NB4 (cell line): ENCODE data around the gene ZNF771.
"Not testable (repeated sequence)": the region's sequence is repeated elsewhere in the genome, so short reads cannot be mapped to it uniquely, and the experiment has no call there.

ENCODE experiments used
- DNase-seq: peaks from one replicate; pipeline ENCODE4 v3.0.0; 2010; ENCODE audit warnings: low read depth
- H3K4me3 ChIP-seq: one replicate; pipeline ENCODE4 v1.5.1; 2011; ENCODE audit warnings: mild to moderate bottlenecking, low read depth, low read length, moderate library complexity
- CTCF ChIP-seq: IDR thresholded peaks from one replicate; pipeline ENCODE4 v1.5.1; 2012; ENCODE audit warnings: low read depth, low read length
- MAX ChIP-seq: IDR thresholded peaks from 2 replicates; pipeline ENCODE4 v1.6.1; 2011; ENCODE audit warnings: low read depth, low read length
- MYC ChIP-seq: IDR thresholded peaks from 2 replicates; pipeline ENCODE4 v1.6.1; 2011; ENCODE audit warnings: low read depth, low read length
- POLR2A ChIP-seq: IDR thresholded peaks from 2 replicates; pipeline ENCODE4 v1.6.1; 2011; ENCODE audit warnings: mild to moderate bottlenecking; ENCODE audit not compliant: insufficient read length; ENCODE audit errors: extremely low read depth

Gene ZNF771

DNA sequence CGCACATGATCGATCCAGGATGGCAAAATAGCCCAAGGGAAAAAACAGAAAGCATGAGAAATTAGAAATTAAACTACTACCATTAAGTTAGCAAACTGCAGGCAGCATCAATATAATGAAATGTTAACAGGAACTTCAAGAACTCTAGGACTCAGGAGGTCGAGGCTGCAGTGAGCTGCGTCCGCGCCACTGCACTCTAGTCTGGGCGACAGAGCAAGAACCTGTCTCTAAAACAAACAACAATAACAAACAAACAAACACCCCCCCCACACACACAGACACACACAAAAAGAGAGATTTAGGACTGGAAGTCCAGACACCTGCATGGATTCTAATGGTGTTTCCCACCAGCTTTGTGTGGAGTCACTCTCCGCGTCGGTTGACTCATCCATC is 38.8 kb downstream of the ZNF771 start:
- H3K4me3 ChIP-seq: peak overlapping the region; percentile 91
- no peak for TF ChIP-seq POLR2A
- TF ChIP-seq CTCF: no peak
- no peak for TF ChIP-seq MYC
- DNase-seq: no peak

DNA sequence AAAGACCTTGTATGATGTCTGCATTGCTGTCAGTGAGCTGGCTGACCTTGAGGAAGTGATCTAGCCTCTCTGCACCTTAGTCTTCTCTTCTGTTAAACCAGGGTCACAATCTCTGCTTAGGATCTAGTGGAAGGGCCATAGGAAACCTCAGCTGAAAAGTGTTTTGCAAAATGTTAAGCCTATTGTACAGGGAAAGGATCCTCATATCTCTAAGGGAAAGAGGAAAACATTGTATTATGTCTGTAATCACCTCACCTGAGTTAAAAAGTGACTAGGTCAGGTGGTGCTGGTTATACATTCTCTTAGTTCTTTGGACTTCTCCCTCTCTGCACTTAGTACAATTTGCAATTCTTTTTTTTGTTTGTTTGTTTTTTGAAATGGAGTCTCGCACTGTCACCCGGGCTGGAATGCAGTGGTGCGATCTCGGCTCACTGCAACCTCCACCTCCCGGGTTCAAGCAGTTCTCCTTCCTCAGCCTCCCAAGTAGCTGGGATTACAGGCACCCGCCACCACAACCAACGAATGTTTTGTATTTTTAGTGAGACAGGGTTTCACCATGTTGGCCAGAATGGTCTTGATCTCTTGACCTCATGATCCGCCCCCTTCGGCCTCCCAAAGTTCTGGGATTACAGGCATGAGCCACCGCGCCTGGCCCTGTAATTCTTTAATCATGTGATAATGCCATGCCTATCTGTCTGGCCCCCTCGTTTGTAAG is 40.3 kb downstream of the ZNF771 start:
- no peak overlapping the region for H3K4me3 ChIP-seq
- TF ChIP-seq CTCF: no peak
- no peak for TF ChIP-seq POLR2A
- no peak for TF ChIP-seq MYC
- no peak for TF ChIP-seq MAX
- no peak for DNase-seq

DNA sequence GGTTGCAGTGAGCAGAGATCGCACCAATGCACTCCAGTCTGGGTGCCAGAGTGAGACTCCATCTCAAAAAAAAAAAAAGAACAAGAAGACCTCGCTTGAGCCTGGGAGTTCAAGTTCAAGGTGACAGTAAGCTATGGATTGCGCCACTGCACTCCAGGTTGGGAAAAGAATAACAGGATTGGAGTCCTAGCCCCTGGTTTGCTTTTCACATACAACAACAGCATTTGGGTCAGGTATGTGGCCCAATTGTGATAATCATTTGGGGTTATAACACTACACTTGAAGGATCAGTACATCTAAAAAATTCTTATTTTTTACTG is 41.7 kb downstream of the ZNF771 start:
- DNase-seq: no peak
- no peak overlapping the region for H3K4me3 ChIP-seq
- TF ChIP-seq MYC (no peak), CTCF (no peak), POLR2A (no peak), MAX (no peak)

DNA sequence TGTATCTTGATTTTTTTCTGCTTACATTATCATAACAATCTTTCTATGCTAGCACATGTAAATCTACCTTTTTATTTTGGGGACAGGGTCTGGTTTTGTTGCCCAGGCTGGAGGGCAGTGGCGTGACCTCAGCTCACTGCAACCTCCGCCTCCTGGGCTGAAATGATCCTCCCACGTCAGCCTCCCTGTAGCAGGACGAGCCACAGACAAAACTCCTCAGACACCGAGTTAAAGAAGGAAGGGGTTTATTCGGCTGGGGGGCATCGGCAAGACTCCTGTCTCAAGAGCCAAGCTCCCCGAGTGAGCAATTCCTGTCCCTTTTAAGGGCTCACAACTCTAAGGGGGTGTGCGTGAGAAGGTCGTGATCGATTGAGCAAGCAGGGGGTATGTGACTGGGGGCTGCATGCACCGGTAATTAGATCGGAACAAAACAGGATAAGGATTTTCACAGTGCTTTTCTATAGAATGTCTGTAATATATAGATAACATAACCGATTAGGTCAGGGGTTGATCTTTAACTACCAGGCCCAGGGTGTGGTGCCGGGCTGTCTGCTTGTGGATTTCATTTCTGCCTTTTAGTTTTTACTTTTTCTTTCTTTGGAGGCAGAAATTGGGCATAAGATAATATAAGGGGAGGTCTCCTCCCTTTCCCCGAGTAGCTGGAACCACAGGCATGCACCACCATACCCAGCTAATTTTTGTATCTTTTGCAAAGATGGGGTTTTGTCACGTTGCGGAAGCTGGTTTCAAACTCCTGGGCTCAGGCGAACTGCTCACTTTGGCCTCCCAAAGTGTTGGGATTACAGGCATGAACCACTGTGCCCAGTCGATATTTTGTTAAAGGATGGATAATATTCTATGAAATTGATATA is 45.5 kb downstream of the ZNF771 start:
- H3K4me3 ChIP-seq: not testable (repeated sequence)
- peak; percentile 41 for DNase-seq

- H3K4me3 ChIP-seq: no peak overlapping the region
- no peak for TF ChIP-seq MAX
- no peak for DNase-seq
Measured at GRCh38 chr16:30456302-30456701, 48.9 kb downstream of the ZNF771 start.

DNA sequence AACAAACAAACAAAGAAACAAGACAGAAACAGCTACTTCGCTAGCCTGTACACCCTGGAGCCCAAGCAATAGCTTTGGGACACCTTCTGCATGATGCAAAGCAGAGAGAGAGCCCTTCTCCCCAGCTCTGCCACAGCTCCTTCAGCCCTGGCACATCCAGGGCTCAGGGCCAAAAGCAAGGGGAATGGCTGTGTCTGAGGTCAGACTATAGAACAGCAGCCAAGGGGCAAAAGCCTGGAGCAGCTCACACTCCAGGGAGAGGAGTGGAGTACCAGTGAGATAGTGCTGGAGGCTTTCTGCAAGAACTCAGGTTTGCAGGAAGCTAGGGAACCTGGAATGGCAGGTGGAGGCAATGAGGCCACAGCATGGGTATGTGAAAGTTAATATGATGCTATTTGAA is 49.9 kb downstream of the ZNF771 start:
- no peak for DNase-seq
- no peak for TF ChIP-seq POLR2A
- no peak for TF ChIP-seq CTCF
- no peak for TF ChIP-seq MAX
- TF ChIP-seq MYC: no peak
- no peak overlapping the region for H3K4me3 ChIP-seq
